HuH-7.5 (cell line): ENCODE results near the gene KIF15.

Source experiments
- DNase-seq: peaks from one replicate; pipeline ENCODE4 v3.0.0; 2011; ENCODE audit warnings: low spot score

Gene KIF15

GRCh38 chr3:44883213-44883955 is 121.8 kb downstream of the KIF15 start:
- DNase-seq, result no peak

- DNase-seq, result no peak
These were observed 122.4 kb downstream of the KIF15 start for GRCh38 chr3:44883999-44884431.

- DNase-seq, result no peak
These were observed 124.0 kb downstream of the KIF15 start for GRCh38 chr3:44885618-44886017.

- no peak for DNase-seq
These were observed 125.0 kb downstream of the KIF15 start for GRCh38 chr3:44886561-44886960.

- DNase-seq, result no peak
These were observed 125.5 kb downstream of the KIF15 start for GRCh38 chr3:44887101-44887500.

GRCh38 chr3:44890258-44890657 is 128.7 kb downstream of the KIF15 start:
- DNase-seq, result no peak

- no peak for DNase-seq
These were observed 129.3 kb downstream of the KIF15 start for GRCh38 chr3:44890852-44891251.

- DNase-seq, result no peak
These were observed 131.1 kb downstream of the KIF15 start for GRCh38 chr3:44892689-44893088.

GRCh38 chr3:44893097-44893496 is 131.5 kb downstream of the KIF15 start:
- DNase-seq, result no peak

- no peak for DNase-seq
These were observed 132.9 kb downstream of the KIF15 start for GRCh38 chr3:44894485-44894884.

- DNase-seq, result no peak
These were observed 134.8 kb downstream of the KIF15 start for GRCh38 chr3:44896440-44896839.

GRCh38 chr3:44899683-44900367 is 138.2 kb downstream of the KIF15 start:
- no peak for DNase-seq

GRCh38 chr3:44902628-44903027 is 141.0 kb downstream of the KIF15 start:
- no peak for DNase-seq
